Brain microvascular endothelial cell (primary cell): ENCODE results near the gene PAPPA2.

ENCODE experiments used
- DNase-seq: peaks from one replicate; pipeline ENCODE4 v3.0.0-alpha.2; 2020
- H3K27ac ChIP-seq: fragments of 250-450 bp; sonication (Bioruptor Pico); 2 replicates; pipeline ENCODE4 v1.5.1; 2020; ENCODE audit warnings: mild to moderate bottlenecking, moderate library complexity
- H3K27me3 ChIP-seq: fragments of 250-450 bp; sonication (Bioruptor Pico); replicated peaks from 2 replicates; pipeline ENCODE4 v1.5.1; 2020; ENCODE audit warnings: mild to moderate bottlenecking
- H3K36me3 ChIP-seq: fragments of 250-450 bp; sonication (Bioruptor Pico); replicated peaks from 2 replicates; pipeline ENCODE4 v1.5.1; 2020; ENCODE audit warnings: mild to moderate bottlenecking
- H3K4me3 ChIP-seq: 2 replicates; pipeline ENCODE4 v1.5.1; 2011; ENCODE audit warnings: low read depth, mild to moderate bottlenecking, control low read depth, low read length, moderate library complexity
- CTCF ChIP-seq: IDR thresholded peaks from 2 replicates; pipeline ENCODE4 v1.5.1; 2011; ENCODE audit warnings: low read depth, mild to moderate bottlenecking, moderate library complexity, low read length, control low read depth, inconsistent platforms; ENCODE audit errors: missing control alignments
- in situ Hi-C: cut with HindIII; loops from 2 replicates; pipeline ENCODE4 v1.10.0; 2017; ENCODE audit warnings: low sequenced_read_pairs, low pct_ligation_motif_present

Gene PAPPA2

GRCh38 chr1:176460544-176461336 is 2.2 kb upstream of the PAPPA2 start:
- Histone ChIP-seq H3K36me3 (no peaks in the 10 kb centered on the region), H3K4me3 (no peak overlapping the region), H3K27ac (no peak overlapping the region), H3K27me3 (no peaks in the 10 kb centered on the region)
- in situ Hi-C loops = no loop called here
- DNase-seq = no peak
- TF ChIP-seq CTCF = no peak

- no peak overlapping the region for H3K27ac ChIP-seq
- no peak for DNase-seq
- H3K27me3 ChIP-seq = no peaks in the 10 kb centered on the region
- no peak overlapping the region for H3K4me3 ChIP-seq
- TF ChIP-seq CTCF = no peak
- H3K36me3 ChIP-seq = no peaks in the 10 kb centered on the region
- in situ Hi-C loops = no loop called here
Observed at GRCh38 chr1:176461576-176461975, 1.4 kb upstream of the PAPPA2 start.

DNA sequence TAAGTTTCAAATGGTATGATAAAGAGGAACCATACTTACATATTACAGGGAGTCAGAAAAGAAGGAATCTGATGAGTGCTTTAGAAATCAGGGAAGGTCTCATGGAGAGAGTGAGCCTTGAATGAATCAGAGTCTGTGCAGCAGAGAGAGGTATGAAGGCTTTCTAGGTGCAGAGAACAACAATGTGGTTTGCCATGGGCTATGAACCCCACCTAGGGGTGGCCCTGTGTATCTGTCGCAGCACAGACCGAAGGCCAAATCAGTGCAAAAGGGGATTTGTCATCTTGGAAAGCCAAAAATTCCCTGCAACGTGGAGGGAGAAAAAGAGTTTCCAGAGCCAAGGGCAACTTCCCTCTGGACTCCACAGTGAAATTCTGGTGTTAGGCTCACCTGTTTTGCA is 3.5 kb downstream of the PAPPA2 start:
- in situ Hi-C loops = no loop called here
- no peak for TF ChIP-seq CTCF
- no peaks in the 10 kb centered on the region for H3K27me3 ChIP-seq
- H3K27ac ChIP-seq = no peak overlapping the region
- H3K36me3 ChIP-seq = no peaks in the 10 kb centered on the region
- no peak for DNase-seq
- H3K4me3 ChIP-seq = no peak overlapping the region

DNA sequence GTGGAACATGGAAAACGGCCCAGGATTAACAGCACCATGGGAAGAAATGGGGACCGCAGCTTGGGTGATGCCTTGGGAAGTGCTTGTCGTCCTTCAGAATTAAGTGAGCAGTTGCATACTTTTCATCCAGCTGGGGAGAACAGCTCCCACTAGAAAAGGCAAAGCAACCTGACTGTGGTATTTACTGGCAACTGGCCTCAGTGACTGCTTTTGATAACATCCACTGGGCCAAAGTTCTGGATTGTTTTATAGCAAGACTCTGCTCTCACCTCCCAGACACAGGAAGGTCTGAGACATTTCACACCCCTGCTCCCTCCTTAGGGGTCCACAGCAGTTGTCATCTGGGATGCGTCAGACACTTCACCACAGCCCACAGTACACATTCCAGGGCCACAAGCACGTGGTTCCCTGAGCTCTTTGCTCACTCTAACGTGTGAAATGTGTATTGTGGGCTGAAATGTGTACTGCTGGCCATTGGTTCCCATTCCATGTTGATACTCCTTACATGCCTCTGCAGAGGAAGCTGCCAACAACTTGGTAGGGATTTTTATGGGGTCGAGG is 6.6 kb downstream of the PAPPA2 start:
- Histone ChIP-seq H3K27me3 (no peaks in the 10 kb centered on the region), H3K4me3 (no peak overlapping the region), H3K36me3 (no peaks in the 10 kb centered on the region), H3K27ac (no peak overlapping the region)
- DNase-seq = no peak
- in situ Hi-C loops = no loop called here
- no peak for TF ChIP-seq CTCF

- no peak overlapping the region for H3K4me3 ChIP-seq
- no peak for TF ChIP-seq CTCF
- H3K36me3 ChIP-seq = no peaks in the 10 kb centered on the region
- DNase-seq = no peak
- no peak overlapping the region for H3K27ac ChIP-seq
- in situ Hi-C loops = no loop called here
- no peaks in the 10 kb centered on the region for H3K27me3 ChIP-seq
Observed at GRCh38 chr1:176471338-176472121, 8.6 kb downstream of the PAPPA2 start.
